ENCODE data around the gene WDTC1.
"Not testable (repeated sequence)": the region's sequence is repeated elsewhere in the genome, so short reads cannot be mapped to it uniquely, and the experiment has no call there.

GRCh38 chr1:27207238-27207637 is 27.2 kb upstream of the WDTC1 start:
- not testable (repeated sequence) for TF ChIP-seq CTCF (IDR thresholded peaks at IDR 0.05 in 4 of 5, conservative IDR thresholded peaks at IDR 0.05 in 1 of 5); POLR2A (IDR thresholded peaks at IDR 0.05)
